Frontal cortex (tissue), 4 donors: ENCODE data around the gene KRTAP10-9. TPM values are rescaled to one million over a fixed set of nuclear protein-coding genes. Genes with fewer than 3 reads are reported as not detected.
"Not testable (repeated sequence)": the region's sequence is repeated elsewhere in the genome, so short reads cannot be mapped to it uniquely, and the experiment has no call there.

Source experiments
- DNase-seq, 2 donors: peaks; one replicate each; pipeline ENCODE4 v3.0.0; 2012; ENCODE audit warnings: low spot score in 2 of 2
- FAIRE-seq: peaks from 2 replicates; lab custom pipeline; 2012; peaks lifted over from hg19 to GRCh38; lab: Jason Lieb, UNC
- total RNA-seq: library from RNA; depleted of rRNA; stranded (reverse); fragments of >200 nt; gene quantifications from one replicate; pipeline ENCODE4 v1.2.3, GENCODE V29; 2014
- donor health status: control.
- donor health status: control.
- donor health status: control.

Gene KRTAP10-9
- total RNA-seq, 1 donor from 2014 or later = not detected

DNA sequence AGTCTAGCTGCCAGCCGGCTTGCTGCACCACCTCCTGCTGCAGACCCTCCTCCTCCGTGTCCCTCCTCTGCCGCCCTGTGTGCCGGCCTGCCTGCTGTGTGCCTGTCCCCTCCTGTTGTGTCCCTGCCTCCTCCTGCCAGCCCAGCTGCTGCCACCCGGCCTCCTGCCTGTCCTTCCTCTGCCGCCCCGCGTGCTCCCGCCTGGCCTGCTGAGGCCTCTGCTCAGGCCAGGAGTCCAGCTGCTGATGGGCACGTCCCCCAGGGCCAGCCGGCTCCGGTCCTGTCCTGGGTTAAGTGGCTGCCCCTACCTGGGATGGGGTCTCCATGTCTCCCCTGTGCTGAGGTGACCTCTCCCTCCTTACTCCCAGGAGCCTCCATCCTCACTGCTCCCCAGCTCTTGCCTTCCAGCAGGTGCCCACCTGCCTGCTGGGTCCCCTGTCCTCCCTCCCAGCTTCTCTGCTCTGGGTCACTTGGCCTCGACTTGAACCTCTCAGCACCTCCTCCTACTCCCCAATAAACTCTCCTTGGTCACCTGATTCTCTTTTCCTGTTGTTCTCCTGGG, 14.1 kb upstream of the KRTAP10-9 start:
- FAIRE-seq = no peak

DNA sequence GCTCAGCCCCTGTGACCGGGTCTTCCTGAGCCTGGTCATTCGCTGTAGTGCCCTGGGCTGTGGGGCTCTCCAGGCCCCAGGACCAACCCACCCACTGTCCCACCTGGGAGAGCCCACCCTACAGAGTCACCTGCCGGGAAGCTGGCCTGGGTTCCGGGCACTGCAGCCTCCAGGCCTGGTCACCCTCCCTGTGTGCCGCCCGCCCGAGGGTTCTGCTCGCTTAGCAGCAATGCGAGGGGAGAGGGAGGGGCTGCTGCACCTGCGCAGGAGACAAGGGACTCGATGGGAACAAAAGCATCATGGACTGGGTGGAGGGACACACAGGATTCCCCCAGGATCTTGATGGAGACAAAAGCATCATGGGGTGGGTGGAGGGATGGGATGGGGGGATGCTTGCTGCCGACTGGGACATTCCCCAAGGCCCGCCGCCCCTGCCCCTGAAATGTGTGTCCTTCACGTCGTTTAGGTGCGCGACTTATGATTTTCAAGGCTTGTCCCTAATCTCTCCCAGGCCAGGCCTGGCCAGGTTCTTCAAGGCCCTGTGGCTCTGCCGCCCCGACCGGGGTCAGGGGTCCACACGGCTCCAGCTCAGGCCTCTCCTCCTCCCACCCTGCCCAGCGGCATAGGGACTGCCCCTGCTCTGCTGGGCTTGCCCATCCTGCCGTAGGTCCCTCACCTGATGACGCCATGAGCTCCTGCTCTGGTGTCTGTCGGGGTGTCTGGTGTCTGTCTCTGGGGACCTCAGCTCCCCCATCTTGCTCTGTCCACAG, 13.3 kb upstream of the KRTAP10-9 start:
- DNase-seq = no peak
- FAIRE-seq = no peak

More for the DNA sequence above, 14.1 kb upstream of the KRTAP10-9 start:
- no peak for DNase-seq

DNA sequence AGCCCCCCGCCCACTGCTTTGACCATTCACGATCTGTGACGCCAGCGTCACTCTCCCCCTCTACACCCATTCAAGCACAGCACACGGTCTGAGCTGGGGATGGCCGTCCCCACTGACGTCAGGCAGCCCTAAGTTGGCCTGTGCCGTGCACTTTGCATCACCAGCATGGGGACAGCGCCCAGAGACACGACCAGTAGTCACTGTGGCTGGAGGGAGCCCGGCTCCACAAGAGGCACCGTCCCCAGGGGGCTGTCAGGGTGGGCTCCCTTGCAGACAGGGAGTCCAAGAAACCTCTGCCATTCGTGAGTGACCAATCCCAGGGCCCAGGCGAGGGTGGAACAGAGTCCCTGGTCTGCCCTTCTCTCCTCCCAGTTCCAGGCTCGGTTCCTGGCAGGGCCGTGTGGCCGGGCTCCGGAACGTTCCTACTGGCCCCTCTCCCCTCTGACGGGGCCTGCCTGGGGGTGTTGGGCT, 12.7 kb upstream of the KRTAP10-9 start:
- no peak for FAIRE-seq

DNA sequence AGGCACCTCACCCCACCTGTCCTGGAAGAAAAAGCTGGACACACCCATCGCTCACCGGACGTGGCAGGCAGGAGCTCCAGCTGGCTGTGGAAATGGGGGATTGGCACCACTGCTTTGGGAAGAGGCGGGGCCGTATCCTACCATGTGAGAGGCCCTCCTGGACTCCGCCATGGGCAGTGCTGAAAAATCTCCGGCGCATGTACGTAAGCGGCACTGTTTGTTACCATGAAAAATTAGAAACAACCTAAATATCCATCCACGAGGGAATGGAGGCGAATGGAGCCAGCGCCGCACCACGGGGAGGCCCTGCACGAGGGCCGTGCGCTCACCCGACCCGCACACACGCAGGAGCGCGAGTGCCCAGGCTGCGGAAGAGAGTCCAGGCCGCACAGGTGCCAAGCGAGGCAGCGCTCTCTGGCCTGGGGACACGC, 11.9 kb upstream of the KRTAP10-9 start:
- FAIRE-seq (no peak), DNase-seq (no peak)

More for the DNA sequence above, 12.7 kb upstream of the KRTAP10-9 start:
- DNase-seq = no peak

DNA sequence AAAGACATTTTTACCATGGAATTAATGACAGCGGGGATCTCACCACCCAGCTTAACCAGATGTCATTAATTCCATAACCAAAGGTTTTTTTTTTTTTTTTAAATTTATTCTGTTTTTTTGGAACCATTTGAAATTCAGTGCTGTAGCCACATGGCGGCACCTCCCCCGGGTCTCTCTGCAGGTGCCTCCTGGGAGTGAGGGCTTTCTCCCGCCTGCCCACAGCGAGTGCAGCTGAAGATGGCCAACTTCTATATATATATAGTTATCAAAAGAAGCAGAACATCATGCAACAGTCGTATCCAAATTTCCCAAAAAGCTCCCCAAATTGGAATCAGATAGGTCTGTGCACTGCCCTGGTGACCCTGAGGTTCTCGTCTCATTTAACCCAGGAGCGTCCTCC, 11.4 kb upstream of the KRTAP10-9 start:
- DNase-seq = no peak

GRCh38 chr21:44615911-44616590, 10.8 kb upstream of the KRTAP10-9 start:
- FAIRE-seq (no peak), DNase-seq (no peak)

More for the DNA sequence above, 11.4 kb upstream of the KRTAP10-9 start:
- FAIRE-seq = no peak

- FAIRE-seq (no peak), DNase-seq (no peak)
Observed at GRCh38 chr21:44616591-44616926, 10.3 kb upstream of the KRTAP10-9 start.

GRCh38 chr21:44617071-44617501, 9.8 kb upstream of the KRTAP10-9 start:
- FAIRE-seq (no peak), DNase-seq (no peak)

DNA sequence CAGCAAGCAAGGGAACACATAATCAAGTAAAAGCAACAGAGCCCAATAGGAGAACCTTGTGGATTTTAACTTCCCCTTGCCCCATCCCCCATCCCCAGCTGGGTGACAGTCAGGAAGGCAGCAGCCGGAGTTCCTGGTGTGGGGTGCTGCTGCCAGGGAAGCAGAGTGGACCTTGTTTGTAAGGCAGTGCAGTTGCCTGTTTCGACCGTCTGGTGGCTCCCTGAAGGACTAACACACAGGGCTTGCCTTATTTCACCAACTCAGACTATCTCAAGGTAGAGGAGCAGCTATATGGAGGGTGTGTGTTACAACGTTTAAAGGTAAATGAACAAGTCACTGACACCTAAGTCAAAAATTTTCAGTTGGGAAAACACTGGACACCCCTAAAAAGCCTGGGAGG, 8.4 kb upstream of the KRTAP10-9 start:
- no peak for DNase-seq
- FAIRE-seq = no peak

GRCh38 chr21:44618909-44619308, 8.0 kb upstream of the KRTAP10-9 start:
- no peak for FAIRE-seq
- no peak for DNase-seq

- no peak for FAIRE-seq
- no peak for DNase-seq
Observed at GRCh38 chr21:44619886-44620285, 7.0 kb upstream of the KRTAP10-9 start.

- FAIRE-seq (no peak), DNase-seq (no peak)
Observed at GRCh38 chr21:44623575-44623974, 3.3 kb upstream of the KRTAP10-9 start.

- DNase-seq (no peak), FAIRE-seq (no peak)
Observed at GRCh38 chr21:44625756-44626155, 1.1 kb upstream of the KRTAP10-9 start.

- DNase-seq = no peak
- no peak for FAIRE-seq
Observed at GRCh38 chr21:44626262-44626661, 631 bp upstream of the KRTAP10-9 start.

GRCh38 chr21:44627181-44627822, 409 bp downstream of the KRTAP10-9 start:
- not testable (repeated sequence) for DNase-seq, FAIRE-seq

DNA sequence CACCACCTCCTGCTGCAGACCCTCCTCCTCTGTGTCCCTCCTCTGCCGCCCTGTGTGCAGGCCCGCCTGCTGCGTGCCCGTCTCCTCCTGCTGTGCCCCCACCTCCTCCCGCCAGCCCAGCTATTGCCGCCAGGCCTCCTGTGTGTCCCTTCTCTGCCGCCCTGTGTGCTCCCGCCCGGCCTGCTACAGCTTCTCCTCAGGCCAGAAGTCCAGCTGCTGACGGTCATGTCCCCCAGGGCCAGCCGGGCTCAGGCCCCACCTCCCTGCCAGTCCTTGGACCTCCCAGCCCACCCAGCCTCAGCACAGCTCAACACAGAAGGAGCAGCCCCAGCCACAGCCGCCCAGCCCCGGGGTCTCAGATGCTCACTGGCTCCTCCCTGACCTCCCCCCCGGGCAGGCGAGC, 939 bp downstream of the KRTAP10-9 start:
- not testable (repeated sequence) for DNase-seq, FAIRE-seq

- FAIRE-seq = no peak
- no peak for DNase-seq
Observed at GRCh38 chr21:44628707-44629391, 2.0 kb downstream of the KRTAP10-9 start.

DNA sequence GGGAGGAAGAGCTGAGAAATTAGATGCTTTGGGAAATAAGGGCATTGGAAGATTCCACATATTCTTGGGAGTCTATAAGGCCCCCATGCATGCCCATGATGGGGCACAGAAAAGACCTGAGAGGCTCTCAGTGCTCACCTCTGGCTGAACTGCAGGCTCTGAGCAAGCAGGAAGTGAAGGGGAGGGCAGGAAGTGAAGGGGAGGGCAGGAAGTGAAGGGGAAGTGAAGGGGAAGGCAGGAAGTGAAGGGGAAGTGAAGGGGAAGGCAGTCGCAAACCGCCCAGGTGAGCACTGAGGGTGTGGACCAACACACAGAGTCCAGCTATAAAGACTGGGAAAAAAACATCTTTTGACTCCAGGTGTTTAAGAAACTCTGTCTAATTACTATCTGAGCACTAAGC, 3.5 kb downstream of the KRTAP10-9 start:
- no peak for FAIRE-seq
- no peak for DNase-seq

- FAIRE-seq = no peak
- DNase-seq = no peak
Observed at GRCh38 chr21:44632067-44632466, 5.2 kb downstream of the KRTAP10-9 start.
